ENCODE measurements around the gene SRRM4. TPM values are rescaled to one million over a fixed set of nuclear protein-coding genes. Genes with fewer than 3 reads are reported as not detected.

Gene SRRM4
- total and polyA plus RNA-seq, 10 of the 15 experiments (the other 5 are each of a cell fraction or from before 2014, with no cell fraction given): under 0.01 to 0.01 TPM; not detected in 8

DNA sequence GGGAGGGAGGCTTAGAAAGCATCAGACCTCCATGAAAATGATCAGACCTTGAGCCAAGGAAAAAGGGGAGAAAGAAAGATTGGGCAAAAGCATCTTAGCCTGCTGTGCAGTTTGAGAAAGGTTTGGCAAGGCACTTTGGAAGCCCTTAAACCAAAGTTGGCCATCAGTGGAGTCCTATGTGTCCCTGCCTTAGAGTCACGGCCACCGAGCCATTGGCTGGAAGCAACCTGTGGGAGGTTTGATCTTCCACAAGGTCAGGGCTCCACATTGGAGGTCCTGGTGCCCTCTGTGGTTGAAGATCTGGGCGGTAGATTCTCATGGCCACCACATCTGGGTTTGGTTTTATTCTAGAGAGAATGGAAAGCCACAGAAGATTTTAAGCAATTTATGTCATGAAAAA is 44.4 kb downstream of the SRRM4 start:
- intact Hi-C loops (cut with micrococcal nuclease; ENCODE audit: unreplicated experiment): no loop called here
- 17% methylated on average over 3 of the region's 3 CpGs for whole genome bisulfite sequencing (ENCODE audit: insufficient coverage, insufficient replicate concordance, low lambda C conversion rate, missing lambda C conversion rate)
- Histone ChIP-seq H3K4me3 (no peak overlapping the region), H3K9ac (ENCODE audit: control insufficient read depth, insufficient read depth, low read length) (no peak overlapping the region), H3K27me3 (replicated peaks in 1 of 2; ENCODE audit: control insufficient read depth in 2 of 2, insufficient read depth in 2 of 2, low read length in 1 of 2) (no peaks in the 10 kb centered on the region), H3K79me2 (ENCODE audit: control insufficient read depth, insufficient read depth, low read length) (no peaks in the 10 kb centered on the region), H4K20me1 (ENCODE audit: control insufficient read depth, insufficient read depth) (no peaks in the 10 kb centered on the region), H3K36me3 (ENCODE audit: control insufficient read depth in 2 of 2, insufficient read depth in 2 of 2, low read length in 1 of 2) (no peaks in the 10 kb centered on the region), H3K4me1 (ENCODE audit: control insufficient read depth, insufficient read depth, low read length) (no peaks in the 10 kb centered on the region), H2AFZ (ENCODE audit: control insufficient read depth, low read depth, low read length) (no peak overlapping the region), H3K4me2 (ENCODE audit: control insufficient read depth, insufficient read depth) (no peak overlapping the region), H3K27ac (ENCODE audit: control insufficient read depth, insufficient read depth) (no peak overlapping the region), H3K9me3 (replicated peaks; ENCODE audit: control insufficient read depth, insufficient read depth, low read length) (no peaks in the 10 kb centered on the region)
- in situ Hi-C loops (cut with MboI): loop anchor here (25.0 kb wide), 1 partner anchor 913 kb away; the partner anchor contains the start of gene VSIG10
- ChIA-PET CTCF (no interaction called here), SMC1A (ENCODE audit: uncharacterized antibody, unreplicated experiment) (no interaction called here), RAD21 (ENCODE audit: unreplicated experiment) (no interaction called here), POLR2A (no interaction called here)
- FAIRE-seq (no peak), ATAC-seq (no peak), DNase-seq (ENCODE audit: low read depth, low spot score) (no peak)
- no TSS peak for BruUV-seq (replicated peaks)
- TF ChIP-seq ZBED1 (IDR thresholded peaks at IDR 0.05; ENCODE audit: borderline replicate concordance): no peak
- TF ChIP-seq POU2F2 (IDR thresholded peaks at IDR 0.05; ENCODE audit: borderline replicate concordance, low read depth, low read length): no peak
- no peak for TF ChIP-seq CBX5 (IDR thresholded peaks at IDR 0.05; ENCODE audit: low read depth)
- no peak for TF ChIP-seq HDAC2 (IDR thresholded peaks at IDR 0.05)
- TF ChIP-seq, protein P1, sequence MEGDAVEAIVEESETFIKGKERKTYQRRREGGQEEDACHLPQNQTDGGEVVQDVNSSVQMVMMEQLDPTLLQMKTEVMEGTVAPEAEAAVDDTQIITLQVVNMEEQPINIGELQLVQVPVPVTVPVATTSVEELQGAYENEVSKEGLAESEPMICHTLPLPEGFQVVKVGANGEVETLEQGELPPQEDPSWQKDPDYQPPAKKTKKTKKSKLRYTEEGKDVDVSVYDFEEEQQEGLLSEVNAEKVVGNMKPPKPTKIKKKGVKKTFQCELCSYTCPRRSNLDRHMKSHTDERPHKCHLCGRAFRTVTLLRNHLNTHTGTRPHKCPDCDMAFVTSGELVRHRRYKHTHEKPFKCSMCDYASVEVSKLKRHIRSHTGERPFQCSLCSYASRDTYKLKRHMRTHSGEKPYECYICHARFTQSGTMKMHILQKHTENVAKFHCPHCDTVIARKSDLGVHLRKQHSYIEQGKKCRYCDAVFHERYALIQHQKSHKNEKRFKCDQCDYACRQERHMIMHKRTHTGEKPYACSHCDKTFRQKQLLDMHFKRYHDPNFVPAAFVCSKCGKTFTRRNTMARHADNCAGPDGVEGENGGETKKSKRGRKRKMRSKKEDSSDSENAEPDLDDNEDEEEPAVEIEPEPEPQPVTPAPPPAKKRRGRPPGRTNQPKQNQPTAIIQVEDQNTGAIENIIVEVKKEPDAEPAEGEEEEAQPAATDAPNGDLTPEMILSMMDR (IDR thresholded peaks at IDR 0.05 in 2 of 3, conservative IDR thresholded peaks at IDR 0.05 in 1 of 3; ENCODE audit: control insufficient read depth in 2 of 3, extremely low read depth in 1 of 3, insufficient read depth in 1 of 3, low read depth in 3 of 3, low read length in 3 of 3): no peak
- TF ChIP-seq BCL11A (IDR thresholded peaks at IDR 0.05; ENCODE audit: low read depth, low read length): no peak
- no peak for TF ChIP-seq ZNF207 (IDR thresholded peaks at IDR 0.05; ENCODE audit: borderline replicate concordance)
- TF ChIP-seq, protein P2, sequence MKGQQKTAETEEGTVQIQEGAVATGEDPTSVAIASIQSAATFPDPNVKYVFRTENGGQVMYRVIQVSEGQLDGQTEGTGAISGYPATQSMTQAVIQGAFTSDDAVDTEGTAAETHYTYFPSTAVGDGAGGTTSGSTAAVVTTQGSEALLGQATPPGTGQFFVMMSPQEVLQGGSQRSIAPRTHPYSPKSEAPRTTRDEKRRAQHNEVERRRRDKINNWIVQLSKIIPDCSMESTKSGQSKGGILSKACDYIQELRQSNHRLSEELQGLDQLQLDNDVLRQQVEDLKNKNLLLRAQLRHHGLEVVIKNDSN (IDR thresholded peaks at IDR 0.05; ENCODE audit: borderline replicate concordance, extremely low read length, insufficient read depth, low read depth, low read length): no peak
- TF ChIP-seq ESRRA (IDR thresholded peaks at IDR 0.05; ENCODE audit: low read length): no peak
- no peak for TF ChIP-seq CBFB (IDR thresholded peaks at IDR 0.05; ENCODE audit: low read depth)
- TF ChIP-seq JUNB (IDR thresholded peaks at IDR 0.05): no peak
- no peak for TF ChIP-seq SUPT20H (IDR thresholded peaks at IDR 0.05; ENCODE audit: borderline replicate concordance, control insufficient read depth, low read depth, low read length)
- no peak for TF ChIP-seq TARDBP (IDR thresholded peaks at IDR 0.05; ENCODE audit: borderline replicate concordance)
- no peak for TF ChIP-seq MEF2A (IDR thresholded peaks at IDR 0.05; ENCODE audit: insufficient read depth, low read depth, low read length)
- TF ChIP-seq ZNF217 (IDR thresholded peaks at IDR 0.05): no peak
- no peak for TF ChIP-seq NFYB (IDR thresholded peaks at IDR 0.05; ENCODE audit: insufficient read depth, low read depth, low read length)
- TF ChIP-seq RBBP5 (conservative IDR thresholded peaks at IDR 0.05): no peak
- TF ChIP-seq, protein P3, sequence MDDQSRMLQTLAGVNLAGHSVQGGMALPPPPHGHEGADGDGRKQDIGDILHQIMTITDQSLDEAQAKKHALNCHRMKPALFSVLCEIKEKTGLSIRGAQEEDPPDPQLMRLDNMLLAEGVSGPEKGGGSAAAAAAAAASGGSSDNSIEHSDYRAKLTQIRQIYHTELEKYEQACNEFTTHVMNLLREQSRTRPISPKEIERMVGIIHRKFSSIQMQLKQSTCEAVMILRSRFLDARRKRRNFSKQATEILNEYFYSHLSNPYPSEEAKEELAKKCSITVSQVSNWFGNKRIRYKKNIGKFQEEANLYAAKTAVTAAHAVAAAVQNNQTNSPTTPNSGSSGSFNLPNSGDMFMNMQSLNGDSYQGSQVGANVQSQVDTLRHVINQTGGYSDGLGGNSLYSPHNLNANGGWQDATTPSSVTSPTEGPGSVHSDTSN (IDR thresholded peaks at IDR 0.05; ENCODE audit: insufficient replicate concordance, low read depth, low read length): no peak
